Measurements from ENCODE around the gene CBX3.

Gene CBX3

DNA sequence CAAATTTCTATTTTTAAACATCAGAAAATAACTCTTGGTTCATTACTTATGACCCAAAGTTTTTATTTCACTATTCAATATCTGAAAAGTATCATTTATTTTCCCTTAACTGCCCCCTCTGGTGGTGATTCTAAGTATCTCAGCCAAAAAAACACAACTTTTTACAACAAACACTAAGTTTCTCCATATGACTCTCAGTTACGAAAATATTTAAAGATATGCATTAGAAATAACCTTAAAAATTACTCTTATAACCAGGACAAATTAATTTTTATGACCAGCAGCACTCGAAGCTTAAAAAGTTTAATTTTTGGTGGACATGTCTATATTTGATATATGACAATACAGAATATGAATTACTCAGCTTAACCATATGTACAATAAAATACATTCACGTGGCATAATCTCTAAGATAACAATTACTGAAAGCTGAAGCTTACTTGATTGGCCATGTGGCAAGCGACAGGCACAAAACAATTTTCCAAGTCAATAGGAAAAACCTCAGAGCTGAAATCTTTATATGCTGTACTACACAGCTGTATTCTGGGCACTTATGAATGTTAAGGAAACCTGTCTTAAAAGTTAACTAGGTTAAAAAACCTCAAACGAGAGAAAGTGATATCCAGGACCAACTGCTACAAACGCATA is 3.3 kb upstream of the CBX3 start:
- Histone ChIP-seq H3K27ac (ENCODE audit: low read depth, low read length) (no peak overlapping the region), H3K36me3 (ENCODE audit: insufficient read depth, low read length) (peaks cover 68% of the 10 kb centered on the region), H3K9me3 (ENCODE audit: insufficient read depth, low read depth, low read length) (no peaks in the 10 kb centered on the region), H3K4me1 (ENCODE audit: insufficient read depth, low read length) (peaks cover 24% of the 10 kb centered on the region), H3K27me3 (ENCODE audit: insufficient read depth, low read length) (no peaks in the 10 kb centered on the region), H3K4me3 (ENCODE audit: low read length) (peak overlapping the region; percentile 94), H3K9ac (ENCODE audit: low read depth, low read length) (peak overlapping the region; percentile 100)
- WGBS = under 1% methylated on average over 5 of the region's 6 CpGs

DNA sequence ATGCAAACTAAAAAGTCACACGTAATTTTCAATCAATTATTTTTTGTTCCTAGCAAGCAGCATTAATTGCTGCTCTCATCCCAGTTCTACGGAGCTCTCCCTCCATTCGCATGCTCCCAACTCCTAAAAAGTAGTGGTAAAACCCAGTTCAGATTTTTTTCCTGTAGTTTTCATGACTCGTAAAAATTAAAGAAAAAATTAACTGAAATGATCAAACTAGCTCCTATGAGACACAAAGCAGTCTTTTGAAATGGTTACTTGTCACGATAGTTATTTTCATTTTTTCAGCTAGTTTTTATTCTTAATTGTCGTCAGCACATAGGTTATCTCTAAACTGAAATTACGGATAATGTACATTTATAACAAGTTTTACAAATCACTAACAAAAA is 2.8 kb upstream of the CBX3 start:
- Histone ChIP-seq H3K36me3 (ENCODE audit: insufficient read depth, low read length) (peaks cover 68% of the 10 kb centered on the region), H3K27ac (ENCODE audit: low read depth, low read length) (peak overlapping the region; percentile 99; the same call in 1 of the 2 replicates), H3K9me3 (ENCODE audit: insufficient read depth, low read depth, low read length) (no peaks in the 10 kb centered on the region), H3K9ac (ENCODE audit: low read depth, low read length) (peak overlapping the region; percentile 100), H3K27me3 (ENCODE audit: insufficient read depth, low read length) (no peaks in the 10 kb centered on the region), H3K4me1 (ENCODE audit: insufficient read depth, low read length) (peaks cover 27% of the 10 kb centered on the region), H3K4me3 (ENCODE audit: low read length) (peak overlapping the region; percentile 94)
- under 1% methylated on average over 5 of the region's 7 CpGs for WGBS

DNA sequence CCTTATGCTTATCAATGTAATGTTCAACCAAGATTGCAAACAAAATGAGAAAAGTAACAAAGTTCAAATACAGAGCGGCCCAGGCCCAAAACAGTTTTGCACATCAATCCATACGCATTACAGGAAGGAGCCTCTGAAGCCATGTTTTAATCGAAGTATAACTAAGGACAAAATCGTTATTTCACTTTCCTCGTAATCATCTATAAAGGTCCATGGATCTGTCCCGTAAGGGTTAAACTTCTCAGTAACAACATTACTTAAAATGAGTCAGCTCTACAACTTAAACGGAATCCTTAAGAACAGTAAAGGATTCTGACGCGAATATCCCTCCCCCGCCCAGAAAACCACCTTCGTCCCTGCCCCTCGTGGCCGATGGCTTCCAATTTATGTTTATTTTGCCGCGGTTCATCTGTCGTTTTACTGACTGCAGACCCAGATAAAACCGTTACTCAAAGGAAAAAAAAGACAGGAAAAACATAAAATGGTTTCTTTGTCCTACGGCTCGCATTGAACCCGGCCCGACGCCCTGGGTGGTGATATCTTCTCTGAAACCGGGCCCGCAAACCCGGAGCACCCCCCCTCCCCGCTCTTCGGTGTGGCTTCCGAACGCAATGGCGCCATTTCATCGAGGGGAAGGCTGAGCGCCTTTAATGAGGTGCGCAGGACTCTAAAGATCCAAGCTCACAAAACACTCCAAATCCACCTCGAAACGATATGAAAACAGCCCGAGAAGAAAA is 2.1 kb upstream of the CBX3 start:
- Histone ChIP-seq H3K36me3 (ENCODE audit: insufficient read depth, low read length) (peaks cover 68% of the 10 kb centered on the region), H3K4me1 (ENCODE audit: insufficient read depth, low read length) (peaks cover 34% of the 10 kb centered on the region), H3K9me3 (ENCODE audit: insufficient read depth, low read depth, low read length) (no peaks in the 10 kb centered on the region), H3K9ac (ENCODE audit: low read depth, low read length) (peak overlapping the region; percentile 100), H3K27ac (ENCODE audit: low read depth, low read length) (peak overlapping the region; percentile 99), H3K4me3 (ENCODE audit: low read length) (peak overlapping the region; percentile 94), H3K27me3 (ENCODE audit: insufficient read depth, low read length) (no peaks in the 10 kb centered on the region)
- WGBS = under 1% methylated on average over 34 of the region's 36 CpGs

DNA sequence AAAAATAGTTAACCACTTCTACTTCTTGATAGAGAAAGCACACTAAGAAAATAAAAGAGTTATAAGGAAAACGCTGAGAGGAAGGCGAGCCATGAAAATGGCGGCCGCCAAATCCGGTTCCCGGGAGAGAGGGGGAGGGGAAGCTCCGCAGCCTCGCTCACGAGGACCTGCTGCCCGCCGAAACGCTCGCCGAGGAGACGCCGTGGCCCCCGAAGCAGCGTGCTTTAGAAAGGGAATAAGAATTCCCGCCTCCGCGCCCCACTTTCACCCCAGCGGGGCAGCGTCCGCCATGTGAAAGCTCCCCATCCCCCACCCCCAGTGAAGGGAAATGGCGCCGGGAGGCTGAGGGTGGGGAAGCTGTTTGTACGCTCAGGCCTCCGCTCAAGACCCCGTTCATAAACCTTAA is 1.5 kb upstream of the CBX3 start:
- peak overlapping the region; percentile 94 for H3K4me3 ChIP-seq (ENCODE audit: low read length)
- peak overlapping the region; percentile 99 for H3K27ac ChIP-seq (ENCODE audit: low read depth, low read length)
- H3K36me3 ChIP-seq (ENCODE audit: insufficient read depth, low read length) = peaks cover 66% of the 10 kb centered on the region
- peaks cover 36% of the 10 kb centered on the region for H3K4me1 ChIP-seq (ENCODE audit: insufficient read depth, low read length)
- H3K9me3 ChIP-seq (ENCODE audit: insufficient read depth, low read depth, low read length) = no peaks in the 10 kb centered on the region
- no peaks in the 10 kb centered on the region for H3K27me3 ChIP-seq (ENCODE audit: insufficient read depth, low read length)
- peak overlapping the region; percentile 100 for H3K9ac ChIP-seq (ENCODE audit: low read depth, low read length)
- 1% methylated on average over 26 of the region's 29 CpGs for WGBS

DNA sequence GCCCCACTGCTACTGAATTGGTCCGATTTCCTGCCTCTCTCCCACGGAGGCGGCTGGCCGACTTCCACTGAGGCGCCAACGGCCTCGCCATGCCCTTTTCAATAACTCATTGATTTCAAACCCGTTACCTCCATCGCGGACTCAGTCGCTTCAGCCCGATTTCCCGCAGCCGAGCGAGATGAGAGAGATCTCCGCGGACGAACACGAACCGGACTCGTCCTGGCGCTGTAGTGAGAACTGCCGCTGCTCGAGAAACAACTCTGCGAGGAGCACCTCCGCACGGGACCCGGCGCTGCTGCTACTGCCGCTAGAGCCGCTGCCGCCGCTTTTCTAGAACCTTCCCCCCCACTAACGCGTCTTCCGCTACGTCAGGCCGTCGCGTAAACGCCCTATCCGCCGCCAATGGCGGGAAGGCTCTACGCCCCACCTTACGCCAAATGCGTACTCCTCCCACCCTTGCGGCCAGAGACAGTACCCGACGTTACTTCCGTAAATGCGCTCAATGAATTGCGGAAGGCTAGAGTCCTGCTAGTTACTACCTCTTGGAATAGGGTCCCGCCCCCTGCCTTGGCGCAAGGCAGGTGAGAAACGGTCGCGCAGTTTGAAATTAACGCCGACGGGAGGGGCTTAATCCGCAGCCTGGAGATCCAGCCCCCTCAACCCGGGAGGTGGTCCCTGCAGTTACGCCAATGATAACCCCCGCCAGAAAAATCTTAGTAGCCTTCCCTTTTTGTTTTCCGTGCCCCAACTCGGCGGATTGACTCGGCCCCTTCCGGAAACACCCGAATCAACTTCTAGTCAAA is 900 bp upstream of the CBX3 start, which contains the start of gene HNRNPA2B1:
Gene HNRNPA2B1, minus strand, starts transcription at position 303 of the 803 bp plus-strand sequence. Its CDS starts 169 bp downstream, at position 134.
- under 1% methylated on average over 71 of the region's 71 CpGs for WGBS
- Histone ChIP-seq H3K27ac (ENCODE audit: low read depth, low read length) (peak within 1 kb of the TSS; percentile 99), H3K4me1 (ENCODE audit: insufficient read depth, low read length) (peaks cover 37% of the 10 kb centered on the region), H3K9ac (ENCODE audit: low read depth, low read length) (peak within 1 kb of the TSS; percentile 100), H3K9me3 (ENCODE audit: insufficient read depth, low read depth, low read length) (no peaks in the 10 kb centered on the region), H3K27me3 (ENCODE audit: insufficient read depth, low read length) (no peaks in the 10 kb centered on the region), H3K36me3 (ENCODE audit: insufficient read depth, low read length) (peaks cover 66% of the 10 kb centered on the region), H3K4me3 (ENCODE audit: low read length) (peak within 1 kb of the TSS; percentile 94)

DNA sequence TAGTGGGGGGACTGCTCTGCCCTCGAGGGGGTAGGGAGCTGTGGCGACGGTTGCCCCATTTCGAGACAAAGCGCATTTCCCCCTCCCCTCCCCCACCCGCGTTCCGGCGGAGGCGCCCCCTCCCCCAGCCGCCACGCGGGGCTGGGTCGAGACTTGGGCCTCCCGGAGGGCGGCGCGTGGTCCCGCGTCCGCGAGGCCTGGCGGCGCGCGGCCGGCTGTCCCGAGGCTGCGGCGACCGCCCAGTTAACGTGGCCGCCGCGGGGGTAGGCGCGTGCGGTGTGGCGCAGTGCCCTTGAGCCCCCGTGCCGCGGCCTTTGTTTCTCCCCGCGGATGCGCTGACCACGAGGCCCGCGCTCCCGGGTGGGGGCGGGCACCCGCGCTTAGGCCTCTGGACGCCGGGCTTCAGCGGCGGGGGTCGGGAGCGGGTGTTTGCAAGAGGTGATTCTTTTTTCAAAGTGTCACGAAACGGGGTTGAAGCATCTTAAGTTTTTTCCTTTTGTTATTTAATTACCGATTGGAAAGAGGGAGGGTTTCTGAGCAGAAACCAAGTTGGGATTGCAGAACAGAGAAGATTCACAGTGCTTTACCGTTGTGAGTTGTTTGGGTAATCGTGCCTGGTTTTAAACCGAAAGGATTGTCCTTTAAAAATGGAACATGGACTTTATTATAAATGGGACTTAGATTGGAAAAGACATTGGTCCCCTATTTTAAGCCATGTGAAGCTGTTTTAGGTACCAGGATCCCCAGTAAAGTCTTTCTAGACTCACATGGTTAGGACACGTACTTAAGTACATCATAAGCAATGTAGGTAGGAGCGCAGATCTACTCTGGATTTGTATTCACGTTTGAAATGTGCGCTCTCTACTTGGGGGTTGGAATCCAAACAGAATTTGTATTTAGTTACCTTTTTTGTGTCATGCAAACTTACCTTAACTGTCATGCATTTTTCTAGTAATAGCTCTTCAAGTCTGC is 760 bp downstream of the CBX3 start:
- peaks cover 66% of the 10 kb centered on the region for H3K36me3 ChIP-seq (ENCODE audit: insufficient read depth, low read length)
- no peaks in the 10 kb centered on the region for H3K9me3 ChIP-seq (ENCODE audit: insufficient read depth, low read depth, low read length)
- H3K27ac ChIP-seq (ENCODE audit: low read depth, low read length) = peak overlapping the region; percentile 99
- no peaks in the 10 kb centered on the region for H3K27me3 ChIP-seq (ENCODE audit: insufficient read depth, low read length)
- peaks cover 21% of the 10 kb centered on the region for H3K4me1 ChIP-seq (ENCODE audit: insufficient read depth, low read length)
- WGBS = under 1% methylated on average over 66 of the region's 68 CpGs
- peak overlapping the region; percentile 94 for H3K4me3 ChIP-seq (ENCODE audit: low read length)
- H3K9ac ChIP-seq (ENCODE audit: low read depth, low read length) = peak overlapping the region; percentile 100

DNA sequence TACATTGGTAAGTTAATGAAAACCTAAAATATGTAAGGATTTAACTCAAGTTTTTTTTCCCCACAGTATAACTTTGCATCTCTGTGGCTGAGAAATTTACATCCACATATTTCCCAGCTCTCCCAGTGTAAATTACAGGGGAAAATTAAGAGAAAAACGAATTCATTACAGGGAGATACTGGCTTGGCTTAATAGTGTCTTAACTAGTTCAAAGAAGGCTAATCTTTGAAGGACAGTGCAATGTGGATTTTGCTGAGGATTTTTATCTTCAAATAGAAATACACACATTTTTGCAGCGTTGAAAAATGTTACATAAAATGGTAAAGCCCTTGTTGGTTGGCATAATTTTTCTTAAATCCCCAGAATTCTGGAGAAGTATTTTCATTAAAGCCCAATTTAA is 1.5 kb downstream of the CBX3 start:
- H3K9ac ChIP-seq (ENCODE audit: low read depth, low read length) = peak overlapping the region; percentile 100
- no peaks in the 10 kb centered on the region for H3K27me3 ChIP-seq (ENCODE audit: insufficient read depth, low read length)
- H3K27ac ChIP-seq (ENCODE audit: low read depth, low read length) = peak overlapping the region; percentile 99
- peaks cover 18% of the 10 kb centered on the region for H3K4me1 ChIP-seq (ENCODE audit: insufficient read depth, low read length)
- peak overlapping the region; percentile 94 for H3K4me3 ChIP-seq (ENCODE audit: low read length)
- WGBS = 0% methylated on average over 2 of the region's 2 CpGs
- peaks cover 66% of the 10 kb centered on the region for H3K36me3 ChIP-seq (ENCODE audit: insufficient read depth, low read length)
- H3K9me3 ChIP-seq (ENCODE audit: insufficient read depth, low read depth, low read length) = no peaks in the 10 kb centered on the region

DNA sequence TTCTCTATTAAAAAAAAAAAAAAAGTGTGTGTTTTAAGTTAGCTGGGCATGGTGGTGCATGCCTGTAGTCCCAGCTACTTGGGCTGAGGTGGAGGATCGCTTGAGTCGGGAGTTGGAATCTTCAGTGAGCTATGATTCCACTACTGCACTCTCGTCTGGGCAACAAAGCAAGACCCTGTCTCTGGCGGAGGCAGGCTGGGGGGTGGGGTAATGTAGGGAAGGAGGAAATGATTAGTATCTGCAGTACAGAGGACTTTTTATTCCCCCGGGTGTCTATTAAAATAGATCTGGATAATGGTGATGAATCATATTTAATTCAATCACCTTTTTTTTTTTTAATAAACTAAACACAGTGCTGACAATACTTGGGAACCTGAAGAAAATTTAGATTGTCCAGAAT is 6.5 kb downstream of the CBX3 start:
- Histone ChIP-seq H3K27me3 (ENCODE audit: insufficient read depth, low read length) (no peaks in the 10 kb centered on the region), H3K9ac (ENCODE audit: low read depth, low read length) (no peak overlapping the region), H3K36me3 (ENCODE audit: insufficient read depth, low read length) (peaks cover 98% of the 10 kb centered on the region), H3K4me1 (ENCODE audit: insufficient read depth, low read length) (peaks cover 18% of the 10 kb centered on the region), H3K27ac (ENCODE audit: low read depth, low read length) (no peak overlapping the region), H3K4me3 (ENCODE audit: low read length) (no peak overlapping the region), H3K9me3 (ENCODE audit: insufficient read depth, low read depth, low read length) (no peaks in the 10 kb centered on the region)
- 95% methylated on average over 4 of the region's 5 CpGs for WGBS

DNA sequence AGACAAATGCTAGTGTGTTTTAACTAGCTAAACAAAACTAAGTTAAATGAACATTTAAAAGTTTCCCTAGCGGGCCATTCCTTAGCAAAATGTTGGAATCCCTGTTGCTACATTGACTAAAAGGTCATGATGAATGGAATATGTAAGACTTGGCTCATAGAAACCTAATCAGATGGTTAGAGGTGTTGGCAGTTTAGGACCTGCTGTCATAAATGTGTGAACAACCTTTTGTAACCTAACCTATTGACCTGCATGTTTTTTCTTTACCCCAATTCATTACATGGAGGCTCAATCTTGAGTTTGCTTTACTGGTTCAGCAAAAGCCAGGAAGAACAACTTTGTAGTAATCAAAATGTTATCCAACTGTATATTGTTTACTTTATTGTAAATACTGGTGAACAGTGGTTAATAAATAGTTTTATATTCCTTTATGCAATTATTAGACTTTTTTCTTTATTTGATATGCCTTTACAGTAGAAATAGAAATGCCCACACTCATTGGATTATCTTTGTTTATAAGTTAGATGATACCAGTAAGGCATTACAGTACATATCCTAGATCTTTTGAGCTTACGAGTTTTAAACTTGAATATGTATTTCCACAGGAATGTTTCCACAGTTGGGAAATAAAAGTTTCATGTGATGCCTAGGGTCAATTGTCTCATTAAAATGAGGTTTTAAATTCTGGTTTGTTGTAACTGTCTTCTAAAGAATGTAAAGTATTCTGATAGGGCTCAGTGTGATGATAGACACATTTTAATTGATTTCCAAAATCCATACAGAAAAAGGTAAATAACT is 11.6 kb downstream of the CBX3 start:
- Histone ChIP-seq H3K9me3 (ENCODE audit: insufficient read depth, low read depth, low read length) (no peaks in the 10 kb centered on the region), H3K4me1 (ENCODE audit: insufficient read depth, low read length) (no peaks in the 10 kb centered on the region), H3K9ac (ENCODE audit: low read depth, low read length) (no peak overlapping the region), H3K36me3 (ENCODE audit: insufficient read depth, low read length) (peaks cover 54% of the 10 kb centered on the region), H3K27me3 (ENCODE audit: insufficient read depth, low read length) (no peaks in the 10 kb centered on the region), H3K27ac (ENCODE audit: low read depth, low read length) (no peak overlapping the region), H3K4me3 (ENCODE audit: low read length) (no peak overlapping the region)
- WGBS = 95% methylated on average over 2 of the region's 2 CpGs

All from HUES64 (cell line).